B cell (primary cell): ENCODE measurements around the gene DDOST. TPM values are rescaled to one million over a fixed set of nuclear protein-coding genes. Genes with fewer than 3 reads are reported as not detected.

Experiments used
- ATAC-seq: fragments of 200-7000 bp; cut with Tn5 transposase; one replicate; pipeline ENCODE4 v1.10.0; 2021; ENCODE audit warnings: low read depth, mild to moderate bottlenecking, moderate number of reproducible peaks, moderate library complexity
- CTCF ChIA-PET: fragments of 350-600 bp; sonication (Branson Sonifier 250); formaldehyde crosslinking; loops from one replicate; lab custom pipeline; 2021; ENCODE audit warnings: antibody characterized with exemption, inconsistent platforms; lab: Charles Lee
- POLR2A ChIA-PET: fragments of 350-600 bp; sonication (Branson Sonifier 250); formaldehyde crosslinking; loops from one replicate; lab custom pipeline; 2021; ENCODE audit warnings: antibody characterized with exemption; lab: Charles Lee
- DNase-seq: peaks from one replicate; pipeline ENCODE4 v3.0.0; 2013
- H2AFZ ChIP-seq: 2 replicates; pipeline ENCODE4 v1.6.1; 2012; ENCODE audit warnings: mild to moderate bottlenecking, low read depth, low read length; ENCODE audit not compliant: insufficient read depth, poor library complexity, severe bottlenecking
- H3K27ac ChIP-seq, 2 donors: 1 replicate in 1 of 2; 2 replicates in 1 of 2; pipeline ENCODE4 v1.5.1; 2012 to 2013; ENCODE audit warnings: low read length in 2 of 2, mild to moderate bottlenecking in 2 of 2, moderate library complexity in 1 of 2
- H3K27me3 ChIP-seq, 4 experiments: fragments of 200-600 bp in 1 of 4; sonication (generic) in 1 of 4; replicated peaks in 1 of 4; 1 replicate in 2 of 4; 2 replicates in 2 of 4; pipeline versions ENCODE4 v1.6.1 to v1.7.0; 2013 to 2016; ENCODE audit warnings: low read length in 3 of 4, mild to moderate bottlenecking in 2 of 4, mixed read lengths in 1 of 4, moderate library complexity in 1 of 4; ENCODE audit not compliant: insufficient read depth in 4 of 4, control insufficient read depth in 3 of 4; ENCODE audit errors: control extremely low read depth in 1 of 4
- H3K36me3 ChIP-seq, 2 experiments: replicated peaks in 1 of 2; 1 replicate in 1 of 2; 2 replicates in 1 of 2; pipeline versions ENCODE4 v1.6.1 to v1.7.1; 2013; ENCODE audit warnings: low read length in 1 of 2; ENCODE audit not compliant: insufficient read depth in 2 of 2, control insufficient read depth in 1 of 2; ENCODE audit errors: control extremely low read depth in 1 of 2, extremely low read depth in 1 of 2
- H3K4me1 ChIP-seq, 2 donors: fragments of 200-600 bp in 1 of 2; sonication (generic) in 1 of 2; 1 replicate in 1 of 2; 2 replicates in 1 of 2; pipeline versions ENCODE4 v1.5.1 to v1.6.1; 2013 to 2017; ENCODE audit warnings: low read length in 2 of 2; ENCODE audit not compliant: control insufficient read depth in 2 of 2, insufficient read depth in 2 of 2
- H3K4me2 ChIP-seq: replicated peaks from 2 replicates; pipeline ENCODE3; 2012; ENCODE audit warnings: mild to moderate bottlenecking, low read depth, low read length; ENCODE audit not compliant: poor library complexity, severe bottlenecking
- H3K4me3 ChIP-seq, 5 experiments: fragments of 200-600 bp in 1 of 5; sonication (generic) in 1 of 5; 1 replicate in 3 of 5; 2 replicates in 2 of 5; pipeline versions ENCODE4 v1.5.1 to v1.7.0; 2011 to 2016; ENCODE audit warnings: low read length in 4 of 5, mild to moderate bottlenecking in 4 of 5, low read depth in 2 of 5, control low read depth in 1 of 5, moderate library complexity in 1 of 5; ENCODE audit not compliant: insufficient read depth in 1 of 5; ENCODE audit errors: control extremely low read depth in 1 of 5, extremely low read depth in 1 of 5
- H3K79me2 ChIP-seq: fragments of 200-600 bp; sonication (generic); one replicate; pipeline ENCODE4 v1.6.0; 2016; ENCODE audit warnings: low read length; ENCODE audit not compliant: control insufficient read depth, insufficient read depth
- H3K9ac ChIP-seq: fragments of 200-600 bp; sonication (generic); 2 replicates; pipeline ENCODE4 v1.6.1; 2017; ENCODE audit warnings: mild to moderate bottlenecking, low read length, moderate library complexity
- H3K9me3 ChIP-seq, 3 donors: one replicate each; pipeline versions ENCODE4 v1.6.1 to v1.7.1; 2013; ENCODE audit warnings: low read length in 2 of 3; ENCODE audit not compliant: control insufficient read depth in 2 of 3, insufficient read depth in 1 of 3; ENCODE audit errors: control extremely low read depth in 1 of 3
- H4K20me1 ChIP-seq: 2 replicates; pipeline ENCODE4 v1.6.0; 2012; ENCODE audit warnings: mild to moderate bottlenecking, low read length; ENCODE audit not compliant: insufficient read depth, control insufficient read depth, poor library complexity, severe bottlenecking
- H3K27ac Mint-ChIP-seq: one replicate; pipeline ENCODE4 v1.8.0; 2021; ENCODE audit warnings: mixed read lengths
- H3K27me3 Mint-ChIP-seq: one replicate; pipeline ENCODE4 v1.8.0; 2021; ENCODE audit warnings: mixed read lengths
- H3K4me1 Mint-ChIP-seq: one replicate; pipeline ENCODE4 v1.8.0; 2021; ENCODE audit warnings: mixed read lengths
- H3K4me3 Mint-ChIP-seq: one replicate; pipeline ENCODE4 v1.8.0; 2021; ENCODE audit warnings: mixed read lengths
- H3K9me3 Mint-ChIP-seq: one replicate; pipeline ENCODE4 v1.8.0; 2022; ENCODE audit warnings: mixed read lengths; ENCODE audit not compliant: insufficient read depth
- EZH2 ChIP-seq: IDR thresholded peaks from 2 replicates; pipeline ENCODE4 v1.6.1; 2012; ENCODE audit warnings: borderline replicate concordance, low read depth, mild to moderate bottlenecking, moderate library complexity, low read length; ENCODE audit not compliant: insufficient read depth, poor library complexity, severe bottlenecking
- WGBS: methylation state at CpG from one replicate; pipeline ENCODE4 v1.1.5; 2013; ENCODE audit warnings: missing lambda C conversion rate; ENCODE audit not compliant: insufficient coverage; 5-methylcytosine and 5-hydroxymethylcytosine counted together
- intact Hi-C: fragments of 100-400 bp; cut with micrococcal nuclease; formaldehyde crosslinking; loops from one replicate; pipeline ENCODE4 v1.10.0; 2022
- polyA plus RNA-seq: library from polyadenylated mRNA; depleted of rRNA; stranded (reverse); fragments of >200 nt; gene quantifications from 2 replicates; pipeline ENCODE4 v1.2.3, GENCODE V29; 2012
- total RNA-seq, 2 donors: library from RNA; stranded (reverse); fragments of 120-200 nt in 1 of 2; gene quantifications; 1 replicate in 1 of 2; 2 replicates in 1 of 2; pipeline versions ENCODE4 v1.2.3 to v1.2.4, GENCODE V29; 2013 to 2022
- TF ChIP-seq, protein P1 (sequence below): fragments of 200-600 bp; IDR thresholded peaks from one replicate; pipeline ENCODE4 v1.8.0; 2022; ENCODE audit warnings: antibody characterized with exemption, mild to moderate bottlenecking

The DDOST gene
- total and polyA plus RNA-seq, 2 donors (not counting 1 experiment from before 2014, with no cell fraction given): 73.5 to 99.2 TPM

DNA sequence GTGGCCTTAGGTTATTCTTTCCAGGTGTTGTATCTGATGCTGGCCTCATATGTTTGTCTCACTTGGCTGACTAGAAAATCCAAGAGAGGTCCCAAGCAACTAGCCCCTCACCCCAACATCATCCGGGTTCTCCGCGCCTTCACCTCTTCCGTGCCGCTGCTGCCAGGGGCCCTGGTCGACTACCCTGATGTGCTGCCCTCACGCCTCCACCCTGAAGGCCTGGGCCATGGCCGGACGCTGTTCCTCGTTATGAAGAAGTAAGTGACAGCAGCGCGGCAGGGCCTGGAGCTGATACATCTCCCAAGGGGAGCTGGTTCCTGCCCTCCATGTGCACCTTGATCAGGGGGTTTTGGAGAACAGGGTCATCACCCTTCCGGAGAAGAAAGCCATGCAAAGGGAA lies 16.8 kb downstream of the DDOST start:
- Mint-ChIP-seq H3K4me3 (no peak overlapping the region), H3K27ac (no peak overlapping the region), H3K9me3 (no peaks in the 10 kb centered on the region), H3K27me3 (no peaks in the 10 kb centered on the region), H3K4me1 (no peaks in the 10 kb centered on the region)
- Histone ChIP-seq H3K9ac (no peak overlapping the region), H3K4me1 (no peaks in the 10 kb centered on the region), H3K27me3 (no peaks in the 10 kb centered on the region), H2AFZ (no peak overlapping the region), H4K20me1 (no peaks in the 10 kb centered on the region), H3K27ac (no peak overlapping the region), H3K79me2 (no peaks in the 10 kb centered on the region), H3K4me2 (no peak overlapping the region), H3K4me3 (no peak overlapping the region), H3K9me3 (no peaks in the 10 kb centered on the region), H3K36me3 (peaks cover 5 to 23% of the 10 kb centered on the region in 2 experiments)
- CTCF ChIA-PET: no interaction called here
- WGBS: 93% methylated on average over 13 of the region's 13 CpGs
- intact Hi-C loops: no loop called here
- POLR2A ChIA-PET: no interaction called here
- TF ChIP-seq EZH2: no peak
- TF ChIP-seq, protein P1, sequence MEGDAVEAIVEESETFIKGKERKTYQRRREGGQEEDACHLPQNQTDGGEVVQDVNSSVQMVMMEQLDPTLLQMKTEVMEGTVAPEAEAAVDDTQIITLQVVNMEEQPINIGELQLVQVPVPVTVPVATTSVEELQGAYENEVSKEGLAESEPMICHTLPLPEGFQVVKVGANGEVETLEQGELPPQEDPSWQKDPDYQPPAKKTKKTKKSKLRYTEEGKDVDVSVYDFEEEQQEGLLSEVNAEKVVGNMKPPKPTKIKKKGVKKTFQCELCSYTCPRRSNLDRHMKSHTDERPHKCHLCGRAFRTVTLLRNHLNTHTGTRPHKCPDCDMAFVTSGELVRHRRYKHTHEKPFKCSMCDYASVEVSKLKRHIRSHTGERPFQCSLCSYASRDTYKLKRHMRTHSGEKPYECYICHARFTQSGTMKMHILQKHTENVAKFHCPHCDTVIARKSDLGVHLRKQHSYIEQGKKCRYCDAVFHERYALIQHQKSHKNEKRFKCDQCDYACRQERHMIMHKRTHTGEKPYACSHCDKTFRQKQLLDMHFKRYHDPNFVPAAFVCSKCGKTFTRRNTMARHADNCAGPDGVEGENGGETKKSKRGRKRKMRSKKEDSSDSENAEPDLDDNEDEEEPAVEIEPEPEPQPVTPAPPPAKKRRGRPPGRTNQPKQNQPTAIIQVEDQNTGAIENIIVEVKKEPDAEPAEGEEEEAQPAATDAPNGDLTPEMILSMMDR: no peak
- ATAC-seq (no peak), DNase-seq (no peak)

DNA sequence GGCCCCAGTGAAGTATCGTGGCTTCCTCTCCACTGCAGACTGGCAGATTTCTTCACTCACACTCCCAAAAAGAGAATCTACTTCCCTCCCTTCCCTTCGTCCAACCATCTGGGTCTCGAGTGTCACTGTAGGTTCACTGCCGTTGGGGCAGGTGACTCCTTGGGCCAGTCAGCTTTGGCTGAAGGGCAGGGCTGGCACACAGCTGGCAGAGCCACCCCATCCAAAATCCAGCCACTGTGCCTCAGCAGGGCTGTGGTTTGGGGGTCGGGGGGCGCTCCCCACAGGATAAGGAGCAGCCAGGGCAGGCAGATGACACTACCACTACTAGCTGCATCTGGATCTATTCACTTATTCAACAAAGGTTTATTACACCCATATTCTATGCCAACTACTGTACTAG lies 18.1 kb downstream of the DDOST start:
- Histone ChIP-seq H4K20me1 (no peaks in the 10 kb centered on the region), H3K4me1 (no peaks in the 10 kb centered on the region), H3K9ac (no peak overlapping the region), H2AFZ (no peak overlapping the region), H3K9me3 (no peaks in the 10 kb centered on the region), H3K4me2 (no peak overlapping the region), H3K27ac (no peak overlapping the region), H3K4me3 (no peak overlapping the region), H3K27me3 (no peaks in the 10 kb centered on the region), H3K36me3 (peaks cover 0 to 14% of the 10 kb centered on the region in 2 experiments), H3K79me2 (no peaks in the 10 kb centered on the region)
- Mint-ChIP-seq H3K4me1 (no peaks in the 10 kb centered on the region), H3K27me3 (no peaks in the 10 kb centered on the region), H3K27ac (no peak overlapping the region), H3K4me3 (no peak overlapping the region), H3K9me3 (no peaks in the 10 kb centered on the region)
- CTCF ChIA-PET: interaction anchor here (2.3 to 4.4 kb wide), 2 partner anchors 11 to 118 kb away, joined by 8 to 27 read pairs; partner anchors contain the start of gene PINK1
- TF ChIP-seq, protein P1: no peak
- no peak for TF ChIP-seq EZH2
- intact Hi-C loops: no loop called here
- ATAC-seq: no peak
- POLR2A ChIA-PET: no interaction called here
- DNase-seq: no peak
- WGBS: 77% methylated on average over 6 of the region's 6 CpGs
